GM23248 (cell line): ENCODE data around the gene NFX1.

Source experiments
- EZH2 ChIP-seq: fragments of 200-600 bp; sonication (generic); IDR thresholded peaks from 2 replicates; pipeline ENCODE4 v1.6.1; 2018; ENCODE audit warnings: antibody characterized with exemption, mild to moderate bottlenecking; ENCODE audit not compliant: insufficient read depth, poor library complexity, severe bottlenecking
- EZH2phosphoT487 ChIP-seq: fragments of 200-600 bp; sonication (generic); IDR thresholded peaks from 2 replicates; pipeline ENCODE4 v1.6.1; 2018; ENCODE audit warnings: antibody characterized with exemption, moderate library complexity, mild to moderate bottlenecking, low read depth; ENCODE audit not compliant: insufficient read depth

DNA sequence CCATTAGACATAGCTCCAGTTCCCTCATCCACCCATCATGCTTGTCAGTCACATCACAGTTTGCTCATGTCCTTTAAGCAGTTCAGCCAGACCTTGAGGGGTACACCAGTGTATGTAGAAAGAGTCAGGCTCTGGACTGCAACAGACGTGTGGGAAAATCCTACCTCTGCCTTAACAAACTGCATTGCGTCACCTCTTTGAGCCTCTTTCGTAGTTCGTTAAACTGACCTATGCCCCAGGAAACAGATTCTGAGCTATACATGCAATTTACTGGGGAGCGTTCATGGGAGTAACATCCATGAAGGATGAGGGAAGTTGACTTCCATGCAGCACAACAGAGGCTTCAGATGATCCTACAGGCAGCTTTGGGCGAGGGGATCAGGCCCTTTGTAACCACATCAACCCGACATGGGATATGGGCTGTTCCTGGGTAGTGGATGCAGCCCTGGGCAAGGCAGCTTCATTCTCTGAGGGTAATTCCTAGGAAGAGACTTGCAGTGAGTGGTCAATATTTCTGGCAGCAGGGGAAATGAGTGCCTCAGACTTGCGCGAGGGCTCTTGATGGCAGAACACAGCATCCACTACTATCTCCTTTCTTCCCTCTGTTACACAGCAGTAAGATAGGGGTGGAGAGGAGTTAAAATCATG lies 46.1 kb upstream of the NFX1 start:
- TF ChIP-seq EZH2 (no peak), EZH2phosphoT487 (no peak)
